ENCODE results near the gene TBX10. TPM values are rescaled to one million over a fixed set of nuclear protein-coding genes. Genes with fewer than 3 reads are reported as not detected.
"Not testable (repeated sequence)": the region's sequence is repeated elsewhere in the genome, so short reads cannot be mapped to it uniquely, and the experiment has no call there.

The TBX10 gene
- total RNA-seq, 1 donor from 2014 or later = not detected

GRCh38 chr11:67627812-67628624, 11.5 kb downstream of the TBX10 start:
- H3K27me3 Mint-ChIP-seq (ENCODE audit: low read depth) = no peaks in the 10 kb centered on the region

GRCh38 chr11:67627441-67627811, 12.1 kb downstream of the TBX10 start:
- Mint-ChIP-seq H3K4me1 (peaks cover 18% of the 10 kb centered on the region), H3K27me3 (ENCODE audit: low read depth) (peaks cover under 1% of the 10 kb centered on the region), H3K9me3 (no peaks in the 10 kb centered on the region), H3K36me3 (ENCODE audit: low read depth) (peaks cover 3% of the 10 kb centered on the region), H3K4me3 (peak overlapping the region; percentile 57), H3K27ac (ENCODE audit: unreplicated experiment) (peak overlapping the region; percentile 57)
- DNase-seq (ENCODE audit: low read depth, low spot score) = no peak
- TF ChIP-seq CTCF (conservative IDR thresholded peaks at IDR 0.05) = no peak

More at GRCh38 chr11:67627812-67628624, 11.5 kb downstream of the TBX10 start:
- no peak for DNase-seq (ENCODE audit: low read depth, low spot score)
- H3K4me1 Mint-ChIP-seq = peaks cover 20% of the 10 kb centered on the region
- TF ChIP-seq CTCF (conservative IDR thresholded peaks at IDR 0.05) = no peak
- no peaks in the 10 kb centered on the region for H3K9me3 Mint-ChIP-seq
- H3K4me3 Mint-ChIP-seq = peak overlapping the region; percentile 57
- H3K36me3 Mint-ChIP-seq (ENCODE audit: low read depth) = peaks cover 3% of the 10 kb centered on the region
- no peak overlapping the region for H3K27ac Mint-ChIP-seq (ENCODE audit: unreplicated experiment)

DNA sequence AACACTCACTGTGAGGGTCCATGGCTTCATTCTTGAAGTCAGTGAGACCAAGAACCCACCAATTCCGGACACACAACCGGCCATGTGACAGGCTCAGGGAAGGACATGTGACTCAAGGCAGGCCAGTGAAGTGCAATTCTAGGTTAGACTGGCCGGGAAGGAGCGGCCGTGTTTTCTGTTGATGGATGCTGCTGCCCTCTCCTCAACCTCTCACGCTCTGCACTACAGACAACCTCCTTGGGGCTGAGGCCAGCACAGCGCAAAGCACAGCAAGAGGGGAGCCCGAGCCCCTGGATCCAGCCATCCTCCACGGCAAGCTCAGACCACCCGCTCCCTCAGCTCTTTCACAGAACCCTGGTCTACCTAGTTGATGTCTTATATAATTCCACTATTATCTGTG, 12.6 kb downstream of the TBX10 start:
- Mint-ChIP-seq H3K27me3 (ENCODE audit: low read depth) (peaks cover 5% of the 10 kb centered on the region), H3K4me1 (peaks cover 16% of the 10 kb centered on the region), H3K36me3 (ENCODE audit: low read depth) (peaks cover 3% of the 10 kb centered on the region), H3K4me3 (peak overlapping the region; percentile 42), H3K9me3 (no peaks in the 10 kb centered on the region), H3K27ac (ENCODE audit: unreplicated experiment) (peak overlapping the region; percentile 57)
- TF ChIP-seq CTCF (conservative IDR thresholded peaks at IDR 0.05) = no peak
- DNase-seq (ENCODE audit: low read depth, low spot score) = no peak

DNA sequence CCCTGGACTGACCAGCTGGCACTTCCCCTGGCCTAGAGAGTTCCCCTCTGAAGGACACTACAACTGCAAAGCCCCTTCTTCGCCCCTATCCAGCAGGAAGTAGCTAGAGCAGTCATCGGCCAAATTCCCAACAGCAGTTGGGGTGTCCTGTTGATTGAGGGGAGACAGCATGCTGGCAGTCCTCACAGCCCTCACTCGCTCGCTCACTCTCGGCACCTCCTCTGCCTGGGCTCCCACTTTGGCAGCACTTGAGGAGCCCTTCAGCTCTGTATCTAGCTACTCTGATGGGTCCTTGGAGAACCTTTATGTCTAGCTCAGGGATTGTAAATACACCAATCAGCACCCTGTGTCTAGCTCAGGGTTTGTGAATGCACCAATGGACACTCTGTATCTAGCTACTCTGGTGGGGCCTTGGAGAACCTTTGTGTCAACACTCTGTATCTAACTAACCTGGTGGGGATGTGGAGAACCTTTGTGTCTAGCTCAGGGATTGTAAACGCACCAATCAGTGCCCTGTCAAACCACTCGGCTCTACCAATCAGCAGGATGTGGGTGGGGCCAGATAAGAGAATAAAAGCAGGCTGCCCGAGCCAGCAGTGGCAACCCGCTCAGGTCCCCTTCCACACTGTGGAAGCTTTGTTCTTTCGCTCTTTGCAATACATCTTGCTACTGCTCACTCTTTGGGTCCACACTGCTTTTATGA, 13.3 kb downstream of the TBX10 start:
- H3K36me3 Mint-ChIP-seq (ENCODE audit: low read depth); DNase-seq (ENCODE audit: low read depth, low spot score); H3K9me3 Mint-ChIP-seq: not testable (repeated sequence)
- peaks cover 20% of the 10 kb centered on the region for H3K4me1 Mint-ChIP-seq
- peaks cover 12% of the 10 kb centered on the region for H3K27me3 Mint-ChIP-seq (ENCODE audit: low read depth)
- peak overlapping the region; percentile 42 for H3K4me3 Mint-ChIP-seq
- H3K27ac Mint-ChIP-seq (ENCODE audit: unreplicated experiment) = peak overlapping the region; percentile 59

DNA sequence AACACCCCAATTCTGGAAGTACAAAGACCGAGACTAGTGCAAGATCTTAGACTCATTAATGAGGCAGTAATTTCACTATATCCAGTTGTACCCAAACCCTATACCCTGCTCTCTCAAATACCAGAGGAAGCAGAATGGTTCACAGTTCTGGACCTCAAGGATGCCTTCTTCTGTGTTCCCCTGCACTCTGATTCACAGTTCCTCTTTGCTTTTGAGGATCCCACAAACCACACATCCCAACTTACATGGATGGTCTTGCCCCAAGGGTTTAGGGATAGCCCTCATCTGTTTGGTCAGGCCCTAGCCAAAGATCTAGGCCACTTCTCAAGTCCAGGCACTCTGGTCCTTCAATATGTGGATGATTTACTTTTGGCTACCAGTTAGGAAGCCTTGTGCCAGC, 15.8 kb downstream of the TBX10 start:
- not testable (repeated sequence) for H3K27ac Mint-ChIP-seq (ENCODE audit: unreplicated experiment); H3K9me3 Mint-ChIP-seq; H3K36me3 Mint-ChIP-seq (ENCODE audit: low read depth); DNase-seq (ENCODE audit: low read depth, low spot score); H3K4me3 Mint-ChIP-seq
- H3K4me1 Mint-ChIP-seq = peaks cover 31% of the 10 kb centered on the region
- peaks cover 28% of the 10 kb centered on the region for H3K27me3 Mint-ChIP-seq (ENCODE audit: low read depth)

DNA sequence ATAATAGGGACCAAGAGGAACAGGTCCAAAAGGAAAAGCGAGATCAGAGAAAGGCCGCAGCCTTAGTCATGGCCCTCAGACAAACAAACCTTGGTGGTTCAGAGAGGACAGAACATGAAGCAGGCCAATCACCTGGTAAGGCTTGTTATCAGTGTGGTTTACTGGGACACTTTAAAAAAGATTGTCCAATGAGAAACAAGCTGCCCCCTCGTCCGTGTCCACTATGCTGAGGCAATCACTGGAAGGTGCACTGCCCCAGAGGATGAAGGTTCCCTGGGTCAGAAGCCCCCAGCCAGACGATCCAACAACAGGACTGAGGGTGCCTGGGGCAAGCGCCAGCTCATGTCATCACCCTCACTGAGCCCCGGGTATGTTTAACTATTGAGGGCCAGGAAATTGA, 16.7 kb downstream of the TBX10 start:
- DNase-seq (ENCODE audit: low read depth, low spot score); H3K9me3 Mint-ChIP-seq; H3K27ac Mint-ChIP-seq (ENCODE audit: unreplicated experiment); H3K4me3 Mint-ChIP-seq; H3K36me3 Mint-ChIP-seq (ENCODE audit: low read depth): not testable (repeated sequence)
- peaks cover 30% of the 10 kb centered on the region for H3K27me3 Mint-ChIP-seq (ENCODE audit: low read depth)
- peaks cover 34% of the 10 kb centered on the region for H3K4me1 Mint-ChIP-seq

DNA sequence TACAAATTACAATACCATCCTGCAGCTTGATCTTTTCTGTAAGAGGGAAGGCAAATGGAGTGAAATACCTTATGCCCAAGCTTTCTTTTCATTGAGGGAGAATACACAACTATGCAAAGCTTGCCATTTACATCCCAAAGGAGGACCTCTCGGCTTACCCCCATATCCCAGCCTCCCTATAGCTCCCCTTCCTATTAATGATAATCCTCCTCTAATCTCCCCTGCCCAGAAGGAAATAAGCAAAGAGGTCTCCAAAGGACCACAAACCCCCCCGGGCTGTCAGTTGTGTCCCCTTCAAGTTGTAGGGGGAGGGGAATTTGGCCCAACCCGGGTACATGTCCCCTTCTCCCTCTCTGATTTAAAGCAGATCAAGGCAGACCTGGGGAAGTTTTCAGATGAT, 17.6 kb downstream of the TBX10 start:
- Mint-ChIP-seq H3K4me3 (peak overlapping the region; percentile 92), H3K27me3 (ENCODE audit: low read depth) (peaks cover 35% of the 10 kb centered on the region), H3K4me1 (peaks cover 43% of the 10 kb centered on the region)
- H3K9me3 Mint-ChIP-seq; DNase-seq (ENCODE audit: low read depth, low spot score); H3K27ac Mint-ChIP-seq (ENCODE audit: unreplicated experiment); H3K36me3 Mint-ChIP-seq (ENCODE audit: low read depth): not testable (repeated sequence)

DNA sequence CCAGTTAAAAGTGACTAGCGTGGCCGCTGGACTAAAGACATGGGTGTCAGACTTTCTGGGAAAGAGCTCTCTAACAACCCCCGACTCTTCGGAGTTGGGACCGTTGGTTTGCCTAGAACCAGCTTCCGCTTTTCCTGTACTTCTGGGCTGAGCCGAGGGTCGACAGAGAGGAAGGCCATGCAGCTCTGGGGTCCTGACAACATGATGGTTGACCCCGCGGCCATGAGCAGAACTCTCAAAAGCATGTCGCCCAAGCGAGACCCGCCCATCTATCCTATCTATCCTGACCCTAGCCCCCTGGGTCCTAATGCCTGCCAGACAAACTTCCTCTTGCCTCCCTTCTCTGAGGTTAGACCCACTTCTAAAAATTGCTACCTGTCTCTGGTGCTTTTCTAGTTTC, 18.9 kb downstream of the TBX10 start:
- Mint-ChIP-seq H3K4me1 (peaks cover 41% of the 10 kb centered on the region), H3K4me3 (peak overlapping the region; percentile 92), H3K27ac (ENCODE audit: unreplicated experiment) (peak overlapping the region; percentile 55), H3K27me3 (ENCODE audit: low read depth) (peaks cover 35% of the 10 kb centered on the region)
- not testable (repeated sequence) for H3K9me3 Mint-ChIP-seq; H3K36me3 Mint-ChIP-seq (ENCODE audit: low read depth)
- peak; percentile 42 for DNase-seq (ENCODE audit: low read depth, low spot score)

- Mint-ChIP-seq H3K27me3 (ENCODE audit: low read depth) (peaks cover 35% of the 10 kb centered on the region), H3K27ac (ENCODE audit: unreplicated experiment) (peak overlapping the region; percentile 55), H3K4me1 (peaks cover 41% of the 10 kb centered on the region), H3K4me3 (peak overlapping the region; percentile 92)
- H3K9me3 Mint-ChIP-seq; DNase-seq (ENCODE audit: low read depth, low spot score); H3K36me3 Mint-ChIP-seq (ENCODE audit: low read depth): not testable (repeated sequence)
Measured at GRCh38 chr11:67619683-67620618, 19.6 kb downstream of the TBX10 start.
